RWPE2 (cell line): Measurements from ENCODE around the gene SELENON.

Experiments
- ATAC-seq: fragments of 200-7000 bp; cut with Tn5 transposase; 3 replicates; pipeline ENCODE4 v1.9.1; 2021; ENCODE audit warnings: low read depth
- DNase-seq: peaks from one replicate; pipeline ENCODE4 v3.0.0-alpha.2; 2020; ENCODE audit warnings: low spot score
- H3K27ac ChIP-seq: fragments of 450-650 bp; 2 replicates; pipeline ENCODE4 v1.5.1; 2017; ENCODE audit warnings: mild to moderate bottlenecking; ENCODE audit not compliant: poor library complexity, severe bottlenecking
- H3K27me3 ChIP-seq: fragments of 250-450 bp; sonication (Bioruptor Pico); 2 replicates; pipeline ENCODE4 v1.5.1; 2021; ENCODE audit warnings: mild to moderate bottlenecking, moderate library complexity; ENCODE audit not compliant: insufficient read depth, poor library complexity, severe bottlenecking
- H3K36me3 ChIP-seq: fragments of 250-450 bp; sonication (Bioruptor Pico); 2 replicates; pipeline ENCODE4 v1.5.1; 2020; ENCODE audit warnings: low read depth, mild to moderate bottlenecking, moderate library complexity
- H3K4me1 ChIP-seq: fragments of 250-450 bp; sonication (Bioruptor Pico); 2 replicates; pipeline ENCODE4 v1.5.1; 2021; ENCODE audit warnings: mild to moderate bottlenecking, moderate library complexity; ENCODE audit not compliant: insufficient read depth, poor library complexity, severe bottlenecking
- H3K4me3 ChIP-seq: fragments of 250-450 bp; sonication (Bioruptor Pico); 2 replicates; pipeline ENCODE4 v1.5.1; 2021; ENCODE audit warnings: mild to moderate bottlenecking, moderate library complexity; ENCODE audit not compliant: severe bottlenecking
- H3K9me3 ChIP-seq: fragments of 250-450 bp; sonication (Bioruptor Pico); 2 replicates; pipeline ENCODE4 v1.5.1; 2021; ENCODE audit warnings: mild to moderate bottlenecking, moderate library complexity; ENCODE audit not compliant: severe bottlenecking
- TF ChIP-seq, protein P1 (sequence below): fragments of 450-650 bp; IDR thresholded peaks from one replicate; pipeline ENCODE4 v1.5.1; 2017; ENCODE audit warnings: mild to moderate bottlenecking, moderate library complexity; ENCODE audit not compliant: poor library complexity, severe bottlenecking

SELENON gene

GRCh38 chr1:25854554-25854953, 54.6 kb downstream of the SELENON start:
- Histone ChIP-seq H3K9me3 (no peaks in the 10 kb centered on the region), H3K4me3 (no peak overlapping the region), H3K27ac (no peak overlapping the region), H3K36me3 (peaks cover 39% of the 10 kb centered on the region), H3K27me3 (no peaks in the 10 kb centered on the region), H3K4me1 (peaks cover 6% of the 10 kb centered on the region)
- TF ChIP-seq, protein P1, sequence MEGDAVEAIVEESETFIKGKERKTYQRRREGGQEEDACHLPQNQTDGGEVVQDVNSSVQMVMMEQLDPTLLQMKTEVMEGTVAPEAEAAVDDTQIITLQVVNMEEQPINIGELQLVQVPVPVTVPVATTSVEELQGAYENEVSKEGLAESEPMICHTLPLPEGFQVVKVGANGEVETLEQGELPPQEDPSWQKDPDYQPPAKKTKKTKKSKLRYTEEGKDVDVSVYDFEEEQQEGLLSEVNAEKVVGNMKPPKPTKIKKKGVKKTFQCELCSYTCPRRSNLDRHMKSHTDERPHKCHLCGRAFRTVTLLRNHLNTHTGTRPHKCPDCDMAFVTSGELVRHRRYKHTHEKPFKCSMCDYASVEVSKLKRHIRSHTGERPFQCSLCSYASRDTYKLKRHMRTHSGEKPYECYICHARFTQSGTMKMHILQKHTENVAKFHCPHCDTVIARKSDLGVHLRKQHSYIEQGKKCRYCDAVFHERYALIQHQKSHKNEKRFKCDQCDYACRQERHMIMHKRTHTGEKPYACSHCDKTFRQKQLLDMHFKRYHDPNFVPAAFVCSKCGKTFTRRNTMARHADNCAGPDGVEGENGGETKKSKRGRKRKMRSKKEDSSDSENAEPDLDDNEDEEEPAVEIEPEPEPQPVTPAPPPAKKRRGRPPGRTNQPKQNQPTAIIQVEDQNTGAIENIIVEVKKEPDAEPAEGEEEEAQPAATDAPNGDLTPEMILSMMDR: no peak
- DNase-seq (no peak), ATAC-seq (no peak)

GRCh38 chr1:25856856-25857255, 56.9 kb downstream of the SELENON start:
- H3K36me3 ChIP-seq: peaks cover 20% of the 10 kb centered on the region; the same call in 1 of the 2 replicates
- H3K4me3 ChIP-seq: no peak overlapping the region
- DNase-seq (no peak), ATAC-seq (no peak)
- H3K9me3 ChIP-seq: peaks cover 1% of the 10 kb centered on the region
- no peaks in the 10 kb centered on the region for H3K27me3 ChIP-seq
- no peak overlapping the region for H3K27ac ChIP-seq
- TF ChIP-seq, protein P1: no peak
- peaks cover 14% of the 10 kb centered on the region for H3K4me1 ChIP-seq

- peak overlapping the region; percentile 60 for H3K27ac ChIP-seq
- DNase-seq: no peak
- peaks cover 14% of the 10 kb centered on the region for H3K4me1 ChIP-seq
- peak overlapping the region; percentile 90 for H3K4me3 ChIP-seq
- TF ChIP-seq, protein P1: no peak
- peak; percentile 33 for ATAC-seq
- no peaks in the 10 kb centered on the region for H3K27me3 ChIP-seq
- H3K9me3 ChIP-seq: peaks cover 1% of the 10 kb centered on the region
- peaks cover 20% of the 10 kb centered on the region for H3K36me3 ChIP-seq
Measured at GRCh38 chr1:25858494-25858893, 58.5 kb downstream of the SELENON start.

DNA sequence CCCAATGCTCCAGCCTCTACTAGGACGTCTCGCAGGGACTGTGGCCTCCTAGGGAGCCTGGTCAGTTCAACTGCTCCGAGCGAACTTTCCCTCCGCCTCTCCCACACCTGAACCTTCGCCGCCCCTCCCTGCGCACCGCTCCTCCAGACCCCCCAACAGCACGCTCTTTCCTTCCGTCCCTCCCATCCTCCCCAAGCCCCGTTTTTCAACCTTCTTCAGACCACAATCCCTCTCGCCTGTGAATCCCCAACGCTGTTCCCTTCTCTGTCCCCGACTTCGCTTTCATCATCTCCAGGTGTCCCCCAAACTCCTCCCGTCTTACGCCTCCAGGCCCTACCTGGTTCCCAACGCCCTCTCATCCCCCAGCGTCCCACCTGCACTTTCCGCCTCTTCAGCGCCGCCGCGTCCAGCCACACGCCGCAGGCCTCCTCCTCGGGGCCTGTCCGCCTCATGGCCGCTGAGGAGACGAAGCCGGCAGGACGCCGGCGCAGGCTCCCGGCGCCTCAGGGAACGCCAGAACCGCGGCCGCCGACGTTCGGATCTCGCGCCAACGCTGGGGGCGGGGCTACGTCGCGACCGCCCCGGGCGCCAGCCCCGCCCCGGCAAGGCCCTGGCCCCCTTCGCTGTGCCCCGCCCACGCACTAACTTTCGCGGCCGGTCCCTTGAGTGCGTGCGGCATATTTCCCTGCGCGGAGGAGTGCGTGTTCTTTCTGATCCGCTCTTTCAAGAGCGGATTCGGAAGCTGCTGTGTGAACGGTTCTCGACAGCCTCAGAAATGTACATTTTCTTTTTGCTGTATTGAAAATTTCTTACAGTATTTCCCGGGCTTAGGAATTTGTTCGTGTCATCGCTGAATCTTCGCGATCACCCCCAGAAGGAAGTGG, 59.2 kb downstream of the SELENON start, which contains the start of gene AUNIP:
Gene AUNIP, minus strand, starts transcription at position 552 of the 884 bp plus-strand sequence. Its CDS starts 100 bp downstream, at position 452.
- Histone ChIP-seq H3K9me3 (peaks cover 1% of the 10 kb centered on the region), H3K27ac (peak within 1 kb of the TSS; percentile 60), H3K27me3 (no peaks in the 10 kb centered on the region), H3K36me3 (peaks cover 20% of the 10 kb centered on the region), H3K4me1 (peaks cover 14% of the 10 kb centered on the region), H3K4me3 (peak within 1 kb of the TSS; percentile 90)
- peak; percentile 83 for DNase-seq
- TF ChIP-seq, protein P1: no peak
- ATAC-seq: peak; percentile 81
